Neural cell (in vitro differentiated cells): ENCODE results near the gene DOCK2. TPM values are rescaled to one million over a fixed set of nuclear protein-coding genes. Genes with fewer than 3 reads are reported as not detected.

Source experiments
- H2AFZ ChIP-seq: fragments of 200-600, 300-800 bp; sonication (generic), shearing (Covaris generic); 2 replicates; pipeline ENCODE4 v1.6.0; 2014; ENCODE audit warnings: low read depth, mild to moderate bottlenecking, antibody characterized with exemption, low read length, moderate library complexity
- H3F3A ChIP-seq: fragments of 200-600 bp; shearing (Covaris generic); 2 replicates; pipeline ENCODE4 v1.6.1; 2016; ENCODE audit warnings: mild to moderate bottlenecking, moderate library complexity, mixed read lengths, antibody characterized with exemption, low read length; ENCODE audit not compliant: insufficient read depth, poor library complexity, severe bottlenecking
- H3K27ac ChIP-seq: fragments of 200-600, 300-800 bp; sonication (generic), shearing (Covaris generic); 2 replicates; pipeline ENCODE4 v1.5.1; 2014; ENCODE audit warnings: mild to moderate bottlenecking, low read length, moderate library complexity
- H3K27me3 ChIP-seq: fragments of 300-800, 200-600 bp; sonication (generic), shearing (Covaris generic); 2 replicates; pipeline ENCODE4 v1.6.0; 2014; ENCODE audit warnings: mild to moderate bottlenecking, low read depth, low read length, moderate library complexity; ENCODE audit not compliant: insufficient read depth
- H3K36me3 ChIP-seq: fragments of 300-800, 200-600 bp; sonication (generic), shearing (Covaris generic); 2 replicates; pipeline ENCODE4 v1.5.1; 2014; ENCODE audit warnings: mild to moderate bottlenecking, antibody characterized with exemption, low read length, moderate library complexity; ENCODE audit not compliant: insufficient read depth
- H3K4me2 ChIP-seq: fragments of 300-800, 200-600 bp; sonication (generic), shearing (Covaris generic); 2 replicates; pipeline ENCODE4 v1.6.0; 2014; ENCODE audit warnings: mild to moderate bottlenecking, low read length
- H3K4me3 ChIP-seq: fragments of 300-800, 200-600 bp; sonication (generic), shearing (Covaris generic); 2 replicates; pipeline ENCODE4 v1.5.1; 2014; ENCODE audit warnings: mild to moderate bottlenecking, low read length, moderate library complexity
- H3K79me2 ChIP-seq: fragments of 200-600 bp; shearing (Covaris generic); replicated peaks from 2 replicates; pipeline ENCODE4 v1.6.0; 2014; ENCODE audit warnings: mild to moderate bottlenecking, low read length, moderate library complexity; ENCODE audit not compliant: insufficient read depth
- H3K9ac ChIP-seq: fragments of 300-800, 200-600 bp; sonication (generic), shearing (Covaris generic); 2 replicates; pipeline ENCODE4 v1.6.1; 2016; ENCODE audit warnings: mild to moderate bottlenecking, low read length, mixed read lengths
- H3K9me2 ChIP-seq: fragments of 200-600 bp; shearing (Covaris generic); 2 replicates; pipeline ENCODE4 v1.6.1; 2016; ENCODE audit warnings: mild to moderate bottlenecking, low read length, mixed read lengths; ENCODE audit not compliant: insufficient read depth
- H3K9me3 ChIP-seq: fragments of 200-600, 300-800 bp; sonication (generic), shearing (Covaris generic); 2 replicates; pipeline ENCODE4 v1.6.1; 2016; ENCODE audit warnings: mild to moderate bottlenecking, mixed run types, low read length, moderate library complexity, mixed read lengths
- H4K20me1 ChIP-seq: fragments of 200-600 bp; shearing (Covaris generic); 2 replicates; pipeline ENCODE4 v1.6.1; 2016; ENCODE audit warnings: mild to moderate bottlenecking, mixed run types; ENCODE audit not compliant: insufficient read depth
- CTCF ChIP-seq: fragments of 450-650 bp; IDR thresholded peaks from 2 replicates; pipeline ENCODE4 v1.5.1; 2014; ENCODE audit warnings: antibody characterized with exemption, mild to moderate bottlenecking, moderate library complexity; ENCODE audit not compliant: poor library complexity, severe bottlenecking
- EP300 ChIP-seq: fragments of 450-650 bp; conservative IDR thresholded peaks from 2 replicates; pipeline ENCODE4 v1.6.1; 2014; ENCODE audit warnings: antibody characterized with exemption, mild to moderate bottlenecking, moderate library complexity; ENCODE audit not compliant: poor library complexity, severe bottlenecking
- EZH2 ChIP-seq: fragments of 200-600, 300-800 bp; shearing (Covaris generic), sonication (generic); IDR thresholded peaks from 2 replicates; pipeline ENCODE4 v1.6.1; 2014; ENCODE audit warnings: antibody characterized with exemption, low read length, borderline replicate concordance, mild to moderate bottlenecking; ENCODE audit not compliant: insufficient read depth, poor library complexity, severe bottlenecking
- MXI1 ChIP-seq: fragments of 450-650 bp; conservative IDR thresholded peaks from 2 replicates; pipeline ENCODE4 v1.6.1; 2014; ENCODE audit warnings: antibody characterized with exemption, mild to moderate bottlenecking; ENCODE audit not compliant: poor library complexity, severe bottlenecking
- POLR2AphosphoS5 ChIP-seq: IDR thresholded peaks from 2 replicates; pipeline ENCODE4 v1.6.1; 2012
- RAD21 ChIP-seq: fragments of 450-650 bp; conservative IDR thresholded peaks from 2 replicates; pipeline ENCODE4 v1.6.1; 2014; ENCODE audit warnings: antibody characterized with exemption, mild to moderate bottlenecking, moderate library complexity
- REST ChIP-seq: IDR thresholded peaks from 2 replicates; pipeline ENCODE4 v1.6.1; 2012; ENCODE audit warnings: borderline replicate concordance
- SMC3 ChIP-seq: fragments of 450-650 bp; conservative IDR thresholded peaks from 2 replicates; pipeline ENCODE4 v1.6.1; 2014; ENCODE audit warnings: antibody characterized with exemption, mild to moderate bottlenecking, moderate library complexity; ENCODE audit not compliant: poor library complexity
- TAF1 ChIP-seq: IDR thresholded peaks from 2 replicates; pipeline ENCODE4 v1.6.1; 2012; ENCODE audit warnings: low read depth
- polyA plus RNA-seq: library from polyadenylated mRNA; depleted of rRNA; stranded (reverse); fragments of >200 nt; gene quantifications from 2 replicates; pipeline ENCODE4 v1.2.3, GENCODE V29; 2014

DOCK2 gene
- polyA plus RNA-seq, 1 donor from 2014 or later, result 0.15 TPM

GRCh38 chr5:169670769-169671525 lies 33.9 kb downstream of the DOCK2 start:
- H4K20me1 ChIP-seq, result no peaks in the 10 kb centered on the region
- no peaks in the 10 kb centered on the region for H3K9me2 ChIP-seq
- H3K36me3 ChIP-seq, result no peaks in the 10 kb centered on the region
- no peak for TF ChIP-seq EZH2
- no peak for TF ChIP-seq EP300
- no peak for TF ChIP-seq POLR2AphosphoS5
- TF ChIP-seq RAD21, result no peak
- TF ChIP-seq REST, result no peak
- TF ChIP-seq SMC3, result no peak
- TF ChIP-seq MXI1, result no peak
- TF ChIP-seq TAF1, result no peak
- no peak for TF ChIP-seq CTCF
- no peak overlapping the region for H3K4me2 ChIP-seq
- H3K79me2 ChIP-seq, result no peaks in the 10 kb centered on the region
- no peak overlapping the region for H2AFZ ChIP-seq
- H3K9me3 ChIP-seq, result no peaks in the 10 kb centered on the region
- H3K27me3 ChIP-seq, result no peaks in the 10 kb centered on the region
- H3K4me3 ChIP-seq, result no peak overlapping the region
- no peaks in the 10 kb centered on the region for H3F3A ChIP-seq
- H3K27ac ChIP-seq, result no peak overlapping the region
- no peak overlapping the region for H3K9ac ChIP-seq

GRCh38 chr5:169682026-169682425 lies 45.0 kb downstream of the DOCK2 start:
- H3K27me3 ChIP-seq, result no peaks in the 10 kb centered on the region
- H3K9me3 ChIP-seq, result no peaks in the 10 kb centered on the region
- no peak overlapping the region for H3K9ac ChIP-seq
- H3K4me3 ChIP-seq, result no peak overlapping the region
- TF ChIP-seq EP300, result no peak
- no peak for TF ChIP-seq SMC3
- TF ChIP-seq REST, result no peak
- no peak for TF ChIP-seq RAD21
- TF ChIP-seq TAF1, result no peak
- no peak for TF ChIP-seq MXI1
- no peak for TF ChIP-seq EZH2
- no peak for TF ChIP-seq CTCF
- no peak for TF ChIP-seq POLR2AphosphoS5
- H3K4me2 ChIP-seq, result no peak overlapping the region
- no peaks in the 10 kb centered on the region for H3F3A ChIP-seq
- H3K27ac ChIP-seq, result no peak overlapping the region
- no peaks in the 10 kb centered on the region for H3K79me2 ChIP-seq
- H3K36me3 ChIP-seq, result no peaks in the 10 kb centered on the region
- H3K9me2 ChIP-seq, result no peaks in the 10 kb centered on the region
- no peaks in the 10 kb centered on the region for H4K20me1 ChIP-seq
- no peak overlapping the region for H2AFZ ChIP-seq
